ENCODE data around the gene ATP9B. TPM values are rescaled to one million over a fixed set of nuclear protein-coding genes. Genes with fewer than 3 reads are reported as not detected.

The ATP9B gene
- total RNA-seq, 2 donors from 2014 or later = 29.1 to 38.1 TPM

- WGBS, 2 experiments (ENCODE audit: insufficient coverage in 1 of 2, insufficient read length in 1 of 2) = 93 to 98% methylated on average over 26 to 40 of the region's 40 CpGs
- H3K9me3 ChIP-seq (ENCODE audit: control insufficient read depth, low read length) = no peaks in the 10 kb centered on the region
- Mint-ChIP-seq H3K27ac (no peak overlapping the region), H3K4me1 (peaks cover 3% of the 10 kb centered on the region), H3K36me3 (ENCODE audit: low read depth) (peaks cover 12% of the 10 kb centered on the region), H3K4me3 (no peak overlapping the region), H3K9me3 (no peaks in the 10 kb centered on the region), H3K27me3 (ENCODE audit: insufficient read depth) (no peaks in the 10 kb centered on the region)
- H3K27me3 ChIP-seq (ENCODE audit: control insufficient read depth, insufficient read depth, low read length, poor library complexity, severe bottlenecking) = no peaks in the 10 kb centered on the region
- no peak for TF ChIP-seq CTCF (conservative IDR thresholded peaks at IDR 0.05)
- DNase-seq = peak; percentile 44
- no peak overlapping the region for H3K9ac ChIP-seq (ENCODE audit: extremely low read depth, low read length, poor library complexity, severe bottlenecking)
- no peak overlapping the region for H3K27ac ChIP-seq (ENCODE audit: low read depth, low read length)
- no peaks in the 10 kb centered on the region for H3K36me3 ChIP-seq (ENCODE audit: control insufficient read depth, insufficient read depth, low read length)
- no peaks in the 10 kb centered on the region for H3K4me1 ChIP-seq (ENCODE audit: control insufficient read depth, insufficient read depth, low read length)
- H3K4me3 ChIP-seq (ENCODE audit: low read length) = no peak overlapping the region
Measured at GRCh38 chr18:79379931-79380815, 311.0 kb downstream of the ATP9B start.

GRCh38 chr18:79380816-79381806, 311.9 kb downstream of the ATP9B start:
- Histone ChIP-seq H3K36me3 (ENCODE audit: control insufficient read depth, insufficient read depth, low read length) (no peaks in the 10 kb centered on the region), H3K27me3 (ENCODE audit: control insufficient read depth, insufficient read depth, low read length, poor library complexity, severe bottlenecking) (no peaks in the 10 kb centered on the region), H3K9me3 (ENCODE audit: control insufficient read depth, low read length) (no peaks in the 10 kb centered on the region), H3K9ac (ENCODE audit: extremely low read depth, low read length, poor library complexity, severe bottlenecking) (no peak overlapping the region), H3K27ac (ENCODE audit: low read depth, low read length) (no peak overlapping the region), H3K4me1 (ENCODE audit: control insufficient read depth, insufficient read depth, low read length) (no peaks in the 10 kb centered on the region), H3K4me3 (ENCODE audit: low read length) (no peak overlapping the region)
- WGBS, 2 experiments (ENCODE audit: insufficient coverage in 1 of 2, insufficient read length in 1 of 2) = 68 to 69% methylated on average over 21 to 30 of the region's 30 CpGs
- H3K36me3 Mint-ChIP-seq (ENCODE audit: low read depth) = peaks cover 12% of the 10 kb centered on the region
- H3K27me3 Mint-ChIP-seq (ENCODE audit: insufficient read depth) = no peaks in the 10 kb centered on the region
- no peaks in the 10 kb centered on the region for H3K9me3 Mint-ChIP-seq
- no peak overlapping the region for H3K4me3 Mint-ChIP-seq
- DNase-seq = peak; percentile 96
- no peak overlapping the region for H3K27ac Mint-ChIP-seq
- peaks cover 3% of the 10 kb centered on the region for H3K4me1 Mint-ChIP-seq
- peak; percentile 91 for TF ChIP-seq CTCF (conservative IDR thresholded peaks at IDR 0.05)

GRCh38 chr18:79381811-79382311, 312.7 kb downstream of the ATP9B start:
- H3K4me3 ChIP-seq (ENCODE audit: low read length) = no peak overlapping the region
- no peak overlapping the region for H3K9ac ChIP-seq (ENCODE audit: extremely low read depth, low read length, poor library complexity, severe bottlenecking)
- H3K27ac ChIP-seq (ENCODE audit: low read depth, low read length) = no peak overlapping the region
- H3K27me3 Mint-ChIP-seq (ENCODE audit: insufficient read depth) = no peaks in the 10 kb centered on the region
- no peak for TF ChIP-seq CTCF (conservative IDR thresholded peaks at IDR 0.05)
- no peaks in the 10 kb centered on the region for H3K36me3 ChIP-seq (ENCODE audit: control insufficient read depth, insufficient read depth, low read length)
- no peak for DNase-seq
- H3K4me1 Mint-ChIP-seq = peaks cover 3% of the 10 kb centered on the region
- no peaks in the 10 kb centered on the region for H3K27me3 ChIP-seq (ENCODE audit: control insufficient read depth, insufficient read depth, low read length, poor library complexity, severe bottlenecking)
- peaks cover 11% of the 10 kb centered on the region for H3K36me3 Mint-ChIP-seq (ENCODE audit: low read depth)
- WGBS, 2 experiments (ENCODE audit: insufficient coverage in 1 of 2, insufficient read length in 1 of 2) = 93 to 98% methylated on average over 11 to 16 of the region's 16 CpGs
- H3K9me3 ChIP-seq (ENCODE audit: control insufficient read depth, low read length) = no peaks in the 10 kb centered on the region
- no peak overlapping the region for H3K27ac Mint-ChIP-seq
- no peaks in the 10 kb centered on the region for H3K4me1 ChIP-seq (ENCODE audit: control insufficient read depth, insufficient read depth, low read length)
- H3K4me3 Mint-ChIP-seq = no peak overlapping the region
- no peaks in the 10 kb centered on the region for H3K9me3 Mint-ChIP-seq

Data from endodermal cell (in vitro differentiated cells).